Mammary epithelial cell (primary cell): Measurements from ENCODE around the gene SMAD5.

ENCODE experiments used
- EZH2 ChIP-seq: IDR thresholded peaks from 2 replicates; pipeline ENCODE4 v1.6.1; 2012; ENCODE audit warnings: low read length, inconsistent platforms, borderline replicate concordance
- TF ChIP-seq, protein P1 (sequence below), 2 donors: IDR thresholded peaks in 1 of 2; conservative IDR thresholded peaks in 1 of 2; 2 replicates each; pipeline ENCODE4 v1.5.1; 2011 to 2012; ENCODE audit warnings: inconsistent platforms in 2 of 2, low read length in 2 of 2, mild to moderate bottlenecking in 2 of 2, control low read depth in 1 of 2, low read depth in 1 of 2; ENCODE audit not compliant: insufficient read depth in 1 of 2; ENCODE audit errors: extremely low read depth in 1 of 2

DNA sequence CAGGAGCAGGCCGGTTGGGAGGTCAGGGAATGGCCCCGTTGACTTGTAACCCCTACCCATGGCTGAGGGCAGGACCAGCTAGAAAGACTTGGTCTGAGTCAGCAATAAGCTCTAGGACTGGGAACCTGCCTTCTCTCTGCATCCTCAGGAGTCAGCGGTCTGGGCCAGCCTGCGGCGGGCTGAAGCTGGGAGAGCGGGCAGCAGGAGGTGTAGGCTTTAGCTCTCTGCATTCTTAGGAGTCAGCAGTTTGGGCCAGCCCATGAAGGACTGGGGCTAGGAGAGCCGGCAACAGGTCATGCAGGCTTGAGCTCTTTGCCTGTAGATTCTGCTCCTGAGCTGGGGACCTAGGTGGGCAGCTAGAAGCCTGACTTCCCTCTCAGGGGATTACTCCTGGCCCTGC is 66.8 kb downstream of the SMAD5 start:
- TF ChIP-seq, protein P1, sequence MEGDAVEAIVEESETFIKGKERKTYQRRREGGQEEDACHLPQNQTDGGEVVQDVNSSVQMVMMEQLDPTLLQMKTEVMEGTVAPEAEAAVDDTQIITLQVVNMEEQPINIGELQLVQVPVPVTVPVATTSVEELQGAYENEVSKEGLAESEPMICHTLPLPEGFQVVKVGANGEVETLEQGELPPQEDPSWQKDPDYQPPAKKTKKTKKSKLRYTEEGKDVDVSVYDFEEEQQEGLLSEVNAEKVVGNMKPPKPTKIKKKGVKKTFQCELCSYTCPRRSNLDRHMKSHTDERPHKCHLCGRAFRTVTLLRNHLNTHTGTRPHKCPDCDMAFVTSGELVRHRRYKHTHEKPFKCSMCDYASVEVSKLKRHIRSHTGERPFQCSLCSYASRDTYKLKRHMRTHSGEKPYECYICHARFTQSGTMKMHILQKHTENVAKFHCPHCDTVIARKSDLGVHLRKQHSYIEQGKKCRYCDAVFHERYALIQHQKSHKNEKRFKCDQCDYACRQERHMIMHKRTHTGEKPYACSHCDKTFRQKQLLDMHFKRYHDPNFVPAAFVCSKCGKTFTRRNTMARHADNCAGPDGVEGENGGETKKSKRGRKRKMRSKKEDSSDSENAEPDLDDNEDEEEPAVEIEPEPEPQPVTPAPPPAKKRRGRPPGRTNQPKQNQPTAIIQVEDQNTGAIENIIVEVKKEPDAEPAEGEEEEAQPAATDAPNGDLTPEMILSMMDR (conservative IDR thresholded peaks at IDR 0.05 in 1 of 2, IDR thresholded peaks at IDR 0.05 in 1 of 2; ENCODE audit: extremely low read depth in 1 of 2, insufficient read depth in 1 of 2, low read depth in 1 of 2, low read length in 2 of 2): no peak
- no peak for TF ChIP-seq EZH2
